Left ventricle myocardium inferior (tissue), 1 donor: ENCODE data around the gene KRT74. TPM values are rescaled to one million over a fixed set of nuclear protein-coding genes. Genes with fewer than 3 reads are reported as not detected.

Source experiments
- DNase-seq: peaks from one replicate; pipeline ENCODE4 v3.0.0-alpha.2; 2020
- H3K27ac ChIP-seq: fragments of 200-600 bp; replicated peaks from 2 replicates; pipeline ENCODE4 v1.8.0; 2021
- H3K27me3 ChIP-seq: fragments of 200-600 bp; 2 replicates; pipeline ENCODE4 v1.8.0; 2021; ENCODE audit warnings: low read depth
- H3K36me3 ChIP-seq: fragments of 200-600 bp; 2 replicates; pipeline ENCODE4 v1.8.0; 2021
- H3K4me1 ChIP-seq: fragments of 200-600 bp; 2 replicates; pipeline ENCODE4 v1.8.0; 2021
- H3K4me3 ChIP-seq: fragments of 200-600 bp; 2 replicates; pipeline ENCODE4 v1.8.0; 2021; ENCODE audit warnings: mild to moderate bottlenecking, moderate library complexity
- H3K9me3 ChIP-seq: fragments of 200-600 bp; replicated peaks from 2 replicates; pipeline ENCODE4 v1.8.0; 2021
- CTCF ChIP-seq: fragments of 200-600 bp; IDR thresholded peaks from 2 replicates; pipeline ENCODE4 v1.8.0; 2021; ENCODE audit warnings: antibody characterized with exemption, mild to moderate bottlenecking, borderline replicate concordance
- intact Hi-C: fragments of 100-400 bp; cut with micrococcal nuclease; formaldehyde crosslinking; loops from one replicate; pipeline ENCODE4 v1.11.0; 2022
- total RNA-seq: library from RNA; stranded (reverse); fragmentation: NEBNext Ultra II Directional; extraction: Animal tissue kit (Norgen Biotek cat#: 25700); gene quantifications from one replicate; pipeline ENCODE4 v1.2.1, GENCODE V29; 2021
- donor health status: DM: no; HTN: yes; CAD: no; lungs with severe emphysema.

Gene KRT74
- total RNA-seq, 1 donor from 2014 or later, result 0.14 TPM

GRCh38 chr12:52543985-52544883 lies 29.4 kb downstream of the KRT74 start:
- Histone ChIP-seq H3K27ac (no peak overlapping the region), H3K36me3 (no peaks in the 10 kb centered on the region), H3K4me3 (no peak overlapping the region), H3K4me1 (no peaks in the 10 kb centered on the region), H3K27me3 (peaks cover 8% of the 10 kb centered on the region), H3K9me3 (no peaks in the 10 kb centered on the region)
- no peak for DNase-seq
- intact Hi-C loops, result no loop called here
- TF ChIP-seq CTCF, result no peak

- Histone ChIP-seq H3K27me3 (peaks cover 8% of the 10 kb centered on the region), H3K4me1 (no peaks in the 10 kb centered on the region), H3K27ac (no peak overlapping the region), H3K9me3 (no peaks in the 10 kb centered on the region), H3K36me3 (no peaks in the 10 kb centered on the region), H3K4me3 (no peak overlapping the region)
- DNase-seq, result no peak
- no peak for TF ChIP-seq CTCF
- intact Hi-C loops, result no loop called here
These were observed 30.8 kb downstream of the KRT74 start for GRCh38 chr12:52542785-52543318.

- Histone ChIP-seq H3K36me3 (no peaks in the 10 kb centered on the region), H3K9me3 (no peaks in the 10 kb centered on the region), H3K4me1 (no peaks in the 10 kb centered on the region), H3K4me3 (no peak overlapping the region), H3K27ac (no peak overlapping the region), H3K27me3 (peaks cover 8% of the 10 kb centered on the region)
- intact Hi-C loops, result no loop called here
- DNase-seq, result no peak
- TF ChIP-seq CTCF, result no peak
These were observed 31.5 kb downstream of the KRT74 start for GRCh38 chr12:52542157-52542556.

GRCh38 chr12:52541709-52542108 lies 31.9 kb downstream of the KRT74 start:
- Histone ChIP-seq H3K4me3 (no peak overlapping the region), H3K27me3 (peaks cover 7% of the 10 kb centered on the region), H3K4me1 (no peaks in the 10 kb centered on the region), H3K27ac (no peak overlapping the region), H3K36me3 (no peaks in the 10 kb centered on the region), H3K9me3 (no peaks in the 10 kb centered on the region)
- intact Hi-C loops, result no loop called here
- no peak for TF ChIP-seq CTCF
- no peak for DNase-seq

- H3K4me1 ChIP-seq, result no peaks in the 10 kb centered on the region
- TF ChIP-seq CTCF, result no peak
- H3K27ac ChIP-seq, result no peak overlapping the region
- no peak overlapping the region for H3K4me3 ChIP-seq
- intact Hi-C loops, result no loop called here
- H3K9me3 ChIP-seq, result no peaks in the 10 kb centered on the region
- DNase-seq, result no peak
- H3K27me3 ChIP-seq, result peaks cover 4% of the 10 kb centered on the region
- H3K36me3 ChIP-seq, result no peaks in the 10 kb centered on the region
These were observed 33.1 kb downstream of the KRT74 start for GRCh38 chr12:52540531-52540930.
